Measurements from ENCODE around the gene TOGARAM2. TPM values are rescaled to one million over a fixed set of nuclear protein-coding genes. Genes with fewer than 3 reads are reported as not detected.

TOGARAM2 gene
- total RNA-seq, 2 donors from 2014 or later, result 2.0 to 6.6 TPM

GRCh38 chr2:29064746-29065067, 83.6 kb downstream of the TOGARAM2 start:
- no peaks in the 10 kb centered on the region for H3K27me3 ChIP-seq
- no peak overlapping the region for H3K4me3 ChIP-seq
- no peaks in the 10 kb centered on the region for H3K36me3 ChIP-seq
- no peaks in the 10 kb centered on the region for H3K9me3 ChIP-seq
- no peak for TF ChIP-seq CTCF (IDR thresholded peaks at IDR 0.05)
- no peak for DNase-seq (ENCODE audit: low spot score)
- H3K27ac ChIP-seq, result peak overlapping the region in 1 of 2 donors; percentile 37
- peaks cover 0 to 26% of the 10 kb centered on the region in 2 donors for H3K4me1 ChIP-seq

GRCh38 chr2:29065068-29065811, 84.1 kb downstream of the TOGARAM2 start:
- no peak overlapping the region for H3K4me3 ChIP-seq
- H3K27ac ChIP-seq, result peak overlapping the region in 1 of 2 donors; percentile 37
- DNase-seq (ENCODE audit: low spot score), result no peak
- TF ChIP-seq CTCF (IDR thresholded peaks at IDR 0.05), result no peak
- no peaks in the 10 kb centered on the region for H3K36me3 ChIP-seq
- no peaks in the 10 kb centered on the region for H3K9me3 ChIP-seq
- H3K4me1 ChIP-seq, result peaks cover 0 to 26% of the 10 kb centered on the region in 2 donors
- H3K27me3 ChIP-seq, result no peaks in the 10 kb centered on the region

- H3K4me3 ChIP-seq, result no peak overlapping the region
- peaks cover 0 to 26% of the 10 kb centered on the region in 2 donors for H3K4me1 ChIP-seq
- H3K27ac ChIP-seq, result no peak overlapping the region
- H3K27me3 ChIP-seq, result no peaks in the 10 kb centered on the region
- no peaks in the 10 kb centered on the region for H3K36me3 ChIP-seq
- no peaks in the 10 kb centered on the region for H3K9me3 ChIP-seq
- peak; percentile 71 for DNase-seq (ENCODE audit: low spot score)
- no peak for TF ChIP-seq CTCF (IDR thresholded peaks at IDR 0.05)
Measured at GRCh38 chr2:29066271-29066860, 85.3 kb downstream of the TOGARAM2 start.

GRCh38 chr2:29066997-29067605, 86.0 kb downstream of the TOGARAM2 start:
- no peaks in the 10 kb centered on the region for H3K27me3 ChIP-seq
- DNase-seq (ENCODE audit: low spot score), result no peak

GRCh38 chr2:29068513-29068912, 87.4 kb downstream of the TOGARAM2 start:
- H3K9me3 ChIP-seq, result no peaks in the 10 kb centered on the region
- DNase-seq (ENCODE audit: low spot score), result no peak
- H3K36me3 ChIP-seq, result no peaks in the 10 kb centered on the region
- H3K4me3 ChIP-seq, result no peak overlapping the region
- H3K27ac ChIP-seq, result no peak overlapping the region
- H3K4me1 ChIP-seq, result peaks cover 0 to 23% of the 10 kb centered on the region in 2 donors
- no peaks in the 10 kb centered on the region for H3K27me3 ChIP-seq
- no peak for TF ChIP-seq CTCF (IDR thresholded peaks at IDR 0.05)

More at GRCh38 chr2:29066997-29067605, 86.0 kb downstream of the TOGARAM2 start:
- Histone ChIP-seq H3K27ac (no peak overlapping the region), H3K36me3 (no peaks in the 10 kb centered on the region), H3K4me3 (no peak overlapping the region), H3K9me3 (no peaks in the 10 kb centered on the region), H3K4me1 (peaks cover 0 to 26% of the 10 kb centered on the region in 2 donors)
- TF ChIP-seq CTCF (IDR thresholded peaks at IDR 0.05), result no peak

Data from right atrium auricular region (tissue), 2 donors.